Stimulated activated naive CD8-positive, alpha-beta T cell treated with anti-CD3 and anti-CD28 coated beads, Interleukin-15, amount 100 ng/mL, for 72 hours (primary cell): Measurements from ENCODE around the gene FAR2.
"Not testable (repeated sequence)": the region's sequence is repeated elsewhere in the genome, so short reads cannot be mapped to it uniquely, and the experiment has no call there.

Experiments
- ATAC-seq: fragments of 150-1000 bp; cut with Tn5 transposase; 2 replicates; pipeline ENCODE4 v1.10.0; 2021; ENCODE audit warnings: mild to moderate bottlenecking, moderate library complexity
- DNase-seq, 2 donors: peaks; one replicate each; pipeline ENCODE4 v3.0.0; 2021 to 2022
- H3K27ac Mint-ChIP-seq, 2 donors: one replicate each; pipeline ENCODE4 v1.8.0; 2022; ENCODE audit warnings: mild to moderate bottlenecking in 2 of 2, mixed read lengths in 2 of 2, moderate library complexity in 2 of 2
- H3K27me3 Mint-ChIP-seq: one replicate; pipeline ENCODE4 v1.8.0; 2022; ENCODE audit warnings: mixed read lengths
- H3K4me1 Mint-ChIP-seq: one replicate; pipeline ENCODE4 v1.8.0; 2022; ENCODE audit warnings: mild to moderate bottlenecking, mixed read lengths
- H3K4me3 Mint-ChIP-seq, 2 donors: one replicate each; pipeline ENCODE4 v1.8.0; 2022; ENCODE audit warnings: mild to moderate bottlenecking in 2 of 2, mixed read lengths in 2 of 2, moderate library complexity in 1 of 2
- H3K9me3 Mint-ChIP-seq, 2 donors: one replicate each; pipeline ENCODE4 v1.8.0; 2022; ENCODE audit warnings: mixed read lengths in 2 of 2

FAR2 gene

GRCh38 chr12:29290475-29290874 is 141.4 kb downstream of the FAR2 start:
- not testable (repeated sequence) for ATAC-seq, H3K27me3 Mint-ChIP-seq, H3K9me3 Mint-ChIP-seq, H3K4me1 Mint-ChIP-seq, H3K4me3 Mint-ChIP-seq, DNase-seq, H3K27ac Mint-ChIP-seq

- ATAC-seq, result no peak
- Mint-ChIP-seq H3K4me1 (no peaks in the 10 kb centered on the region), H3K27me3 (no peaks in the 10 kb centered on the region), H3K4me3 (no peak overlapping the region), H3K27ac (no peak overlapping the region), H3K9me3 (peaks cover 0 to 5% of the 10 kb centered on the region in 2 donors)
- DNase-seq, result no peak
Measured at GRCh38 chr12:29291226-29291625, 142.1 kb downstream of the FAR2 start.

- no peak overlapping the region for H3K4me3 Mint-ChIP-seq
- H3K9me3 Mint-ChIP-seq, result no peaks in the 10 kb centered on the region
- no peak overlapping the region for H3K27ac Mint-ChIP-seq
- ATAC-seq (no peak), DNase-seq (no peak)
- no peaks in the 10 kb centered on the region for H3K27me3 Mint-ChIP-seq
- H3K4me1 Mint-ChIP-seq, result no peaks in the 10 kb centered on the region
Measured at GRCh38 chr12:29299633-29300032, 150.6 kb downstream of the FAR2 start.

DNA sequence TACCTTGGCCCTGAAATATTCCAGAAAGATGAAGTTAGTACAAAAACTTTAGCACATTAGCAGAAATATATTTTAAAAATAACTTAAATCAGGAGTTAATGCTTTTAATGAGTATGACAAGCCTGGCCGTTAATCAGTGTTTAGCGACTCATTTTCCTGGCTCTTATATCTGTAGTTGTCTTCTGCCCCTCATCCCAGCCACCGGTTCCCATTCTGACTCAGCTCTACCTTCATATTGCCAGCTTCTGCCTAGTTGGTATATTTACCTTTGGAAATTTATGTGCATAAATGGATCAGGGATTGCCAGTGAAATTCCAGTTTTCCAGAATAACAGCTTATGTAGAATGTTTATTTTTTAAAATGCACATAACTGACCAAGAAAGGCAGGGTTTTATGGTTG is 152.0 kb downstream of the FAR2 start:
- ATAC-seq (no peak), DNase-seq (no peak)
- H3K27me3 Mint-ChIP-seq, result no peaks in the 10 kb centered on the region
- no peaks in the 10 kb centered on the region for H3K4me1 Mint-ChIP-seq
- no peak overlapping the region for H3K4me3 Mint-ChIP-seq
- H3K27ac Mint-ChIP-seq, result no peak overlapping the region
- no peaks in the 10 kb centered on the region for H3K9me3 Mint-ChIP-seq

- Mint-ChIP-seq H3K4me3 (no peak overlapping the region), H3K27ac (no peak overlapping the region), H3K9me3 (no peaks in the 10 kb centered on the region), H3K27me3 (no peaks in the 10 kb centered on the region), H3K4me1 (no peaks in the 10 kb centered on the region)
- DNase-seq (no peak), ATAC-seq (no peak)
Measured at GRCh38 chr12:29304388-29304787, 155.3 kb downstream of the FAR2 start.

GRCh38 chr12:29306266-29306665 is 157.2 kb downstream of the FAR2 start:
- H3K4me3 Mint-ChIP-seq, result no peak overlapping the region
- no peaks in the 10 kb centered on the region for H3K27me3 Mint-ChIP-seq
- ATAC-seq (no peak), DNase-seq (no peak)
- no peak overlapping the region for H3K27ac Mint-ChIP-seq
- H3K9me3 Mint-ChIP-seq, result no peaks in the 10 kb centered on the region
- no peaks in the 10 kb centered on the region for H3K4me1 Mint-ChIP-seq

- no peak overlapping the region for H3K4me3 Mint-ChIP-seq
- ATAC-seq (no peak), DNase-seq (no peak)
- no peaks in the 10 kb centered on the region for H3K27me3 Mint-ChIP-seq
- no peak overlapping the region for H3K27ac Mint-ChIP-seq
- no peaks in the 10 kb centered on the region for H3K4me1 Mint-ChIP-seq
- H3K9me3 Mint-ChIP-seq, result no peaks in the 10 kb centered on the region
Measured at GRCh38 chr12:29306682-29307081, 157.6 kb downstream of the FAR2 start.

- ATAC-seq (no peak), DNase-seq (no peak)
- no peak overlapping the region for H3K4me3 Mint-ChIP-seq
- no peaks in the 10 kb centered on the region for H3K9me3 Mint-ChIP-seq
- no peak overlapping the region for H3K27ac Mint-ChIP-seq
- H3K27me3 Mint-ChIP-seq, result no peaks in the 10 kb centered on the region
- H3K4me1 Mint-ChIP-seq, result no peaks in the 10 kb centered on the region
Measured at GRCh38 chr12:29309320-29309902, 160.3 kb downstream of the FAR2 start.

- no peak for DNase-seq
- H3K27me3 Mint-ChIP-seq, result no peaks in the 10 kb centered on the region
- no peaks in the 10 kb centered on the region for H3K4me1 Mint-ChIP-seq
- H3K27ac Mint-ChIP-seq, result no peak overlapping the region
- no peak overlapping the region for H3K4me3 Mint-ChIP-seq
- ATAC-seq, result no peak
- no peaks in the 10 kb centered on the region for H3K9me3 Mint-ChIP-seq
Measured at GRCh38 chr12:29310899-29311298, 161.8 kb downstream of the FAR2 start.

DNA sequence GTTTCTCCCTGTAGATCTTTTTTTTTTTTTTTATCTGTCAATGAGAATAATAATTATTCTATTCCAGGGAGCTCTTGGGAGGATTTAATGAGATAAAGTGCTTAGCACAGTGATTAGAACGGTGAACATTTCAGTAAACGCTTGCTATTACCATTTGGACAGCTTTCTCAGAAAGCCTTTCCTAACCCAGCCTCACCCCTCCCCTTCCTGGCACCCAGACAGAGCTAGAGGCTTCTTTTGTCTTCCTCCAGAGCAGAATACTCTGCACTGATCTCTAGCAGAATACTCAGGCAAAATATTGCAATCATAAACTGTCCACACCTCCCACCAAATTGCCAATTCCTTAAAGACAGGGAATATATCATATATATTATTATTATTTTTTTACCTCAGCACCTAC is 165.3 kb downstream of the FAR2 start:
- Mint-ChIP-seq H3K4me1 (peaks cover 9% of the 10 kb centered on the region), H3K27me3 (no peaks in the 10 kb centered on the region), H3K9me3 (no peaks in the 10 kb centered on the region), H3K4me3 (no peak overlapping the region), H3K27ac (no peak overlapping the region)
- DNase-seq (no peak), ATAC-seq (no peak)

GRCh38 chr12:29316752-29317151 is 167.7 kb downstream of the FAR2 start:
- DNase-seq, result no peak
- H3K9me3 Mint-ChIP-seq, result no peaks in the 10 kb centered on the region
- no peak overlapping the region for H3K27ac Mint-ChIP-seq

DNA sequence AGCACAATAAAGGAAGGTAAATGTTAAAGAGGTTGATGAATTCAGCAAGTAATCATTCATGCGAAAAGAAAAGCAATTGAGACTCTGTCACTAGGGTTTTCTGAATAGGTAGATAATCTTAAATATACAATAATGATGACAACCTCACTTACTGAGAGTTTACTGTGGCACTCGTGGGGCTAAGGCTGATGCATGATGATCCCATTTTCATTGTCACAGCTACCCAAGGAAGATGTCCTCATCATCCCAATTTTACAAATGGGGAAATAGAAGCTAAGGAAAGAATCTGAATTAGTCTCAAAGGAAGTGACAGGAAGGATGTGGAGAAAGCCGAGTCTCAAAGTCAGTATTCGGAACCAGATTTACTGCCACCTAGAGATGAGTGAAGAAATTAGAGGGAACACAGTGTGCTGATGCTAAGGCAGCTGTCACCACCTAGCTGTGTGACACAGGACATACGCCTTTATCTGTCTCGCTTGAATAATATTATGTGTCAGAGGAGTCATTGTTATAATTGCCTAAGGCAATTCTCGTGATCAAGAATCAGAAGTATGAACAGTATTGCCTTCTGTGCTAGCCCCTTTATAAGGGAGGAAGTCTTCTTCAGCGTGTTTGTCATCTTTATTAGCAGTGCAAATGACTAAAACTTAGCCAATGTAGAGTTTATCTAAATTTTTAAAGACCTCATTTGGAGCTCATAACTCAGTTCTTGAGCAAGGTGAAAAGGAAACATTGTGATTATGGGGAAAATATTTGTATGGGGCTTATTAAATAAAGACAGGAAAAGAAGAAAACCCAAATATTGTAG is 168.7 kb downstream of the FAR2 start:
- H3K9me3 Mint-ChIP-seq, result no peaks in the 10 kb centered on the region
- peaks cover 9% of the 10 kb centered on the region for H3K4me1 Mint-ChIP-seq
- no peaks in the 10 kb centered on the region for H3K27me3 Mint-ChIP-seq
- H3K4me3 Mint-ChIP-seq, result no peak overlapping the region
- H3K27ac Mint-ChIP-seq, result no peak overlapping the region
- peak; percentile 100 for ATAC-seq
- DNase-seq, result peak; percentile 17 to 43

More at GRCh38 chr12:29316752-29317151, 167.7 kb downstream of the FAR2 start:
- Mint-ChIP-seq H3K4me3 (no peak overlapping the region), H3K4me1 (peaks cover 9% of the 10 kb centered on the region), H3K27me3 (no peaks in the 10 kb centered on the region)
- no peak for ATAC-seq

DNA sequence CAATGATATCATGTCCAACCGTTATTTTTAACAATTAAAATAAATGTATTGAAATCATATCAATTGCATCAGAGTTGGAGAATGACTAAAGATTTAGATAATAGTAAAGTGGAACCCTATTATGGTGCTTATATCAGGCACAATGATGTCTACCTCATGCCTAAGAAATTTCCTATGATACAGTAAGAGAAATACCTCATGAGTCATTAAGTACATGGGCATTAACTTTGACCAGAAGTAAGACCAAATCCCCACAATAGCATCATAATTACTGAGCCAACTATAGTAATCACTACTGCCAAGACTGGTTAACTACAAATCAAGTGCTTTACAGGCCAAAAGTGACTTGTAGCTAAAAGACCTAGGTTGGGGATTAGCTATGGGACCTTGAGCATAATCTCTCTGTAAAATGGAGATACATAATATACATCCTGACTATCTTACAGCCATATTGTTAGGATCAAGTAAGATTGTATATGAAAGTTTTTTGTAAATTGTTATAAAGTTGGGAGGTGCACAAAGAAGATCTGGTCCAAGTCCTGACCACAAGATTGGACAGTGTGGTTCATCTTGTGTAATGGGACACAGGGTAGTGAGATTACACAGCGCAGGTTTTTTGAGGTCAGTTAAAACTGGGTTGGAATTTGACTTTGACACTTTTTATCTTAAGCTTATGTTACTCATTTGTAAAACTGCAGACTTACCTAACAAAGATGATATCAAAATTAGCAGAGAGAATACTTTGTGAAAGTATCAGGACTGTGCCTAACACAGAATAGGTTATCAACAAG is 171.4 kb downstream of the FAR2 start:
- ATAC-seq (no peak), DNase-seq (no peak)
- Mint-ChIP-seq H3K4me3 (no peak overlapping the region), H3K27ac (no peak overlapping the region), H3K4me1 (peaks cover 9% of the 10 kb centered on the region), H3K27me3 (no peaks in the 10 kb centered on the region), H3K9me3 (peaks cover 0 to 2% of the 10 kb centered on the region in 2 donors)

- Mint-ChIP-seq H3K9me3 (peaks cover 0 to 4% of the 10 kb centered on the region in 2 donors), H3K4me3 (no peak overlapping the region), H3K4me1 (peaks cover 9% of the 10 kb centered on the region), H3K27me3 (no peaks in the 10 kb centered on the region), H3K27ac (peak overlapping the region in 1 of 2 donors; percentile 1)
- DNase-seq (no peak), ATAC-seq (no peak)
Measured at GRCh38 chr12:29322157-29322556, 173.1 kb downstream of the FAR2 start.

GRCh38 chr12:29329411-29329810 is 180.3 kb downstream of the FAR2 start:
- Mint-ChIP-seq H3K4me3 (no peak overlapping the region), H3K27ac (no peak overlapping the region), H3K4me1 (no peaks in the 10 kb centered on the region), H3K9me3 (peaks cover 0 to 4% of the 10 kb centered on the region in 2 donors), H3K27me3 (no peaks in the 10 kb centered on the region)
- DNase-seq (no peak), ATAC-seq (no peak)

DNA sequence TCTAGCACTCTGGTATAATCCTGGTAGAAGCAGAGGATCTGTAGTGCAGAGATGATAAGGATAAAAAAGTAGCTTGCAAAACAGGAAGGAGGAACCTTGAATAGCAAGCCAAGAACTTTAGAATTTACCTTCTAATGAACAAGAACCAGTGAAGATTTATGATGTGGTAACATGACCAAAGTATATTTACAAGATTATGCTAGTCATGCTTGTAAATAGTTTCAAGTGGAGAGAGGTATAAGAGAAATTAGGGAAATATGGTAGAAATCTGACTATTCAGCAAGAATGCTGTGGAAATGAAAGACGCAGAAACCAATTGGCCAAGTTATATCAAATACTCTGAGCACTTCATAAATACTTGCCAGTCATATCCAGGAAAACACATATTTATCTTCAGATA is 184.1 kb downstream of the FAR2 start:
- Mint-ChIP-seq H3K4me1 (no peaks in the 10 kb centered on the region), H3K27me3 (no peaks in the 10 kb centered on the region), H3K27ac (no peak overlapping the region), H3K9me3 (no peaks in the 10 kb centered on the region), H3K4me3 (no peak overlapping the region)
- DNase-seq (no peak), ATAC-seq (no peak)
